Adrenal gland (tissue), 12 donors: ENCODE results near the gene ARPP21. TPM values are rescaled to one million over a fixed set of nuclear protein-coding genes. Genes with fewer than 3 reads are reported as not detected.

Experiments
- DNase-seq, 7 donors: peaks; one replicate each; pipeline ENCODE4 v3.0.0-alpha.2; 2019 to 2020
- H3K27ac ChIP-seq, 5 donors: fragments of 200-600 bp; sonication (generic) in 4 of 5; 1 replicate in 3 of 5; 2 replicates in 2 of 5; pipeline versions ENCODE4 v1.5.1 to v1.8.0; 2016 to 2020; ENCODE audit warnings: mild to moderate bottlenecking in 1 of 5
- H3K27me3 ChIP-seq: fragments of 200-600 bp; 2 replicates; pipeline ENCODE4 v1.8.0; 2021
- H3K36me3 ChIP-seq, 2 donors: fragments of 200-600 bp; replicated peaks in 1 of 2; 1 replicate in 1 of 2; 2 replicates in 1 of 2; pipeline versions ENCODE4 v1.5.1 to v1.8.0; 2018 to 2022
- H3K4me1 ChIP-seq, 2 donors: fragments of 200-600 bp; replicated peaks in 1 of 2; 1 replicate in 1 of 2; 2 replicates in 1 of 2; pipeline versions ENCODE4 v1.5.1 to v1.8.0; 2018 to 2021
- H3K4me3 ChIP-seq, 4 donors: fragments of 200-600 bp; sonication (generic) in 3 of 4; one replicate each; pipeline ENCODE4 v1.5.1; 2016 to 2018
- H3K9me3 ChIP-seq, 3 donors: fragments of 200-600 bp; sonication (generic) in 1 of 3; replicated peaks in 1 of 3; 1 replicate in 2 of 3; 2 replicates in 1 of 3; pipeline versions ENCODE4 v1.5.1 to v1.8.0; 2016 to 2021
- POLR2A ChIP-seq, 2 donors: fragments of 450-650 bp; IDR thresholded peaks; one replicate each; pipeline ENCODE4 v1.6.1; 2017; ENCODE audit warnings: antibody characterized with exemption in 2 of 2, mild to moderate bottlenecking in 2 of 2, moderate library complexity in 1 of 2
- WGBS, 4 donors: extraction: QIAGEN DNeasy Blood & Tissue Kit in 2 of 4; methylation state at CpG; one replicate each; pipeline versions ENCODE4 v1.1.5 to v1.1.7; 2013 to 2017; 5-methylcytosine and 5-hydroxymethylcytosine counted together
- intact Hi-C, 2 donors: fragments of 100-400 bp; cut with DNase I; formaldehyde crosslinking; loops; one replicate each; pipeline versions ENCODE4 v1.14.1 to v1.15.0; 2022 to 2023
- polyA plus RNA-seq, 3 donors: library from polyadenylated mRNA; stranded (reverse); fragments of 200-250 nt in 2 of 3; fragments of 350-450 nt in 1 of 3; fragmentation: Illumina TruSeq in 1 of 3; extraction: RNeasy Lipid Tissue Mini Kit (QIAGEN cat#74804) in 1 of 3; gene quantifications; one replicate each; pipeline ENCODE4 v1.2.3, GENCODE V29; 2013 to 2014
- total RNA-seq, 9 donors: library from RNA; depleted of rRNA in 4 of 9; stranded (reverse); fragments of >200 nt in 4 of 9; fragments of 120-200 nt in 1 of 9; fragmentation: NEBNext Ultra II Directional in 1 of 9; extraction: Animal tissue kit (Norgen Biotek cat#: 25700) in 1 of 9; gene quantifications; one replicate each; pipeline versions ENCODE4 v1.1.0 to v1.2.4, GENCODE V29; 2013 to 2023
- TF ChIP-seq, protein P1 (sequence below), 6 experiments: fragments of 450-650 bp in 4 of 6; fragments of 200-600 bp in 2 of 6; sonication (generic) in 1 of 6; IDR thresholded peaks; 1 replicate in 5 of 6; 2 replicates in 1 of 6; pipeline versions ENCODE4 v1.5.1 to v1.8.0; 2016 to 2021; ENCODE audit warnings: antibody characterized with exemption in 6 of 6, mild to moderate bottlenecking in 2 of 6, moderate library complexity in 1 of 6
- donor health status: healthy with polysubstance abuse.
- donor health status: Bipolar disorder and iron deficiency.
- donor health status: DM: yes; HTN: yes; CAD: no.
- donor health status: DM: no; HTN: no; CAD: no.
- donor health status: DM: no; HTN: no; CAD: no.
- donor health status: DM: yes; HTN: yes; CAD: no.

Gene ARPP21
- total and polyA plus RNA-seq, 12 donors: 0.32 to 0.79 (median 0.72) TPM; not detected in 9

GRCh38 chr3:35777065-35777464 is 137.7 kb downstream of the ARPP21 start:
- Histone ChIP-seq H3K4me1 (no peaks in the 10 kb centered on the region), H3K27me3 (no peaks in the 10 kb centered on the region), H3K4me3 (no peak overlapping the region), H3K27ac (no peak overlapping the region), H3K36me3 (no peaks in the 10 kb centered on the region), H3K9me3 (no peaks in the 10 kb centered on the region)
- no peak for DNase-seq
- no peak for TF ChIP-seq POLR2A (IDR thresholded peaks at IDR 0.05)
- TF ChIP-seq, protein P1, sequence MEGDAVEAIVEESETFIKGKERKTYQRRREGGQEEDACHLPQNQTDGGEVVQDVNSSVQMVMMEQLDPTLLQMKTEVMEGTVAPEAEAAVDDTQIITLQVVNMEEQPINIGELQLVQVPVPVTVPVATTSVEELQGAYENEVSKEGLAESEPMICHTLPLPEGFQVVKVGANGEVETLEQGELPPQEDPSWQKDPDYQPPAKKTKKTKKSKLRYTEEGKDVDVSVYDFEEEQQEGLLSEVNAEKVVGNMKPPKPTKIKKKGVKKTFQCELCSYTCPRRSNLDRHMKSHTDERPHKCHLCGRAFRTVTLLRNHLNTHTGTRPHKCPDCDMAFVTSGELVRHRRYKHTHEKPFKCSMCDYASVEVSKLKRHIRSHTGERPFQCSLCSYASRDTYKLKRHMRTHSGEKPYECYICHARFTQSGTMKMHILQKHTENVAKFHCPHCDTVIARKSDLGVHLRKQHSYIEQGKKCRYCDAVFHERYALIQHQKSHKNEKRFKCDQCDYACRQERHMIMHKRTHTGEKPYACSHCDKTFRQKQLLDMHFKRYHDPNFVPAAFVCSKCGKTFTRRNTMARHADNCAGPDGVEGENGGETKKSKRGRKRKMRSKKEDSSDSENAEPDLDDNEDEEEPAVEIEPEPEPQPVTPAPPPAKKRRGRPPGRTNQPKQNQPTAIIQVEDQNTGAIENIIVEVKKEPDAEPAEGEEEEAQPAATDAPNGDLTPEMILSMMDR (IDR thresholded peaks at IDR 0.05): no peak
- intact Hi-C loops: no loop called here
- WGBS, 4 donors: 71 to 85% (median 76%) methylated on average over 2 of the region's 2 CpGs

- Histone ChIP-seq H3K4me3 (no peak overlapping the region), H3K9me3 (no peaks in the 10 kb centered on the region), H3K4me1 (no peaks in the 10 kb centered on the region), H3K27me3 (no peaks in the 10 kb centered on the region), H3K36me3 (no peaks in the 10 kb centered on the region), H3K27ac (no peak overlapping the region)
- WGBS, 4 donors: 35 to 55% (median 41%) methylated on average over 4 of the region's 4 CpGs
- TF ChIP-seq POLR2A (IDR thresholded peaks at IDR 0.05): no peak
- TF ChIP-seq, protein P1 (IDR thresholded peaks at IDR 0.05): no peak
- intact Hi-C loops: no loop called here
- no peak for DNase-seq
These were observed 138.5 kb downstream of the ARPP21 start for GRCh38 chr3:35777563-35778554.

GRCh38 chr3:35779611-35780010 is 140.3 kb downstream of the ARPP21 start:
- H3K27me3 ChIP-seq: no peaks in the 10 kb centered on the region
- no peak overlapping the region for H3K4me3 ChIP-seq
- no peak for DNase-seq
- no peak for TF ChIP-seq POLR2A (IDR thresholded peaks at IDR 0.05)
- TF ChIP-seq, protein P1 (IDR thresholded peaks at IDR 0.05): no peak
- no peak overlapping the region for H3K27ac ChIP-seq
- no peaks in the 10 kb centered on the region for H3K9me3 ChIP-seq
- no peaks in the 10 kb centered on the region for H3K36me3 ChIP-seq
- intact Hi-C loops: no loop called here
- H3K4me1 ChIP-seq: no peaks in the 10 kb centered on the region

GRCh38 chr3:35780800-35781199 is 141.5 kb downstream of the ARPP21 start:
- DNase-seq: no peak
- Histone ChIP-seq H3K36me3 (no peaks in the 10 kb centered on the region), H3K27ac (no peak overlapping the region), H3K4me1 (no peaks in the 10 kb centered on the region), H3K27me3 (no peaks in the 10 kb centered on the region), H3K4me3 (no peak overlapping the region), H3K9me3 (no peaks in the 10 kb centered on the region)
- intact Hi-C loops: no loop called here
- no peak for TF ChIP-seq POLR2A (IDR thresholded peaks at IDR 0.05)
- TF ChIP-seq, protein P1 (IDR thresholded peaks at IDR 0.05): no peak
- WGBS, 4 donors: 38 to 52% (median 49%) methylated on average over 3 of the region's 3 CpGs
